SKM-1 treated with dmso at 0.1 percent for 144 hours (cell line): Measurements from ENCODE around the gene ARHGDIG.

ENCODE experiments used
- DNase-seq: peaks from one replicate; lab custom pipeline; 2025; ENCODE audit not compliant: unreplicated experiment; lab: John Stamatoyannopoulos, UW

Gene ARHGDIG

GRCh38 chr16:279531-279930 is 860 bp upstream of the ARHGDIG start:
- no peak for DNase-seq

GRCh38 chr16:280005-280460 is 358 bp upstream of the ARHGDIG start:
- DNase-seq, result no peak

DNA sequence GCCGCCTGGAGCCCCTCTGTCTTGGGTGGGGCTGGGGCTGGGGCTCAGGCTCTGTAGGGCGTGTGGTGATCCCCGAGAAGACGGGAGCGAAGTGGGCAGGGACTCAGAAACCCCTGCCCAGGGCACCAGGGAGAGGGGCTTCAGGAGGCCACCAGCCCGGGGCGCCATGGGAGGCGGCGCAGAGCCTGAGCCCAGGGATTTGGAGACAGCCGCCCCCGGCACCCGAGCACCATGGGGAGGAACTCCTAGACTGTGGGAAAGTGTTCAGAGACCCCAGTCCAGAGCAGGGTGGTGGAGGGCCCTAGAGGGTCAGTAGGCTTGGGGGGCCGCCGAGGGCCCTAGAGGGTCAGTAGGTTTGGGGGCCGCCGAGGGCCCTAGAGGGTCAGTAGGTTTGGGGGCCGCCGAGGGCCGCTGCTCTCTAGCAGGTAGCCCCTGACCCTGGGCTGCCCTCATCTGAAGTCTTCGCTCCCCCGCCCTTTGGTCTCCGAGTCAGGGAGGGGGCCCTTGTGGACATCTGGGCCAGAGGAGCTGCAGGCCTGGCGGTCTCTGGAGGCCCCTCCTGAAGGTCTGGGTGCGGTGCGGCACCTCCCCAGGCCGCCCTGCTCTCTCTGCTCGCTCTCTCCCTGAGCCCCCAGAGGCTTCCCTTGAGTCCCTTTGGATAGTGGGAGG is 734 bp downstream of the ARHGDIG start:
- no peak for DNase-seq

DNA sequence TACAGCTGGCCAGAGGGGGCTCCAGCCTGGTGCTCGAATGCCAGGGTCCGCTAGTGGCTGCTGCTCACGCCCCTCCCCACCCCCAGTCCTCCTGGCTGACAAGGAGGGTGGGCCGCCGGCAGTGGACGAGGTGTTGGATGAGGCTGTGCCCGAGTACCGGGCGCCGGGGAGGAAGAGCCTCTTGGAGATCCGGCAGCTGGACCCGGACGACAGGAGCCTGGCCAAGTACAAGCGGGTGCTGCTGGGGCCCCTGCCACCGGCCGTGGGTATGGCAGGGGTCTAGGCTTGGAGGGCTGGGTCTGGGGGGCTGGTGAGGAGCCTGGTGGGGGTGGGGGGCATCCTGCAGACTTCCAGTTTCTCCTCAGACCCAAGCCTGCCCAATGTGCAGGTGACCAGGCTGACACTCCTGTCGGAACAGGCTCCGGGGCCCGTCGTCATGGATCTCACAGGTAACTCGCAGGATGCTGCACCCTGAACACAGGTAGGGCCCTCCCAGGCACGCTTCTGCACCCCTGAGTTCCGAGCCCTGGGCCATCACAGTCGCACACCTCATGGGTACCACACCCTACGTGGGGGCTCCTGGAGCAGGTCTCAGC is 1.4 kb downstream of the ARHGDIG start:
- no peak for DNase-seq

DNA sequence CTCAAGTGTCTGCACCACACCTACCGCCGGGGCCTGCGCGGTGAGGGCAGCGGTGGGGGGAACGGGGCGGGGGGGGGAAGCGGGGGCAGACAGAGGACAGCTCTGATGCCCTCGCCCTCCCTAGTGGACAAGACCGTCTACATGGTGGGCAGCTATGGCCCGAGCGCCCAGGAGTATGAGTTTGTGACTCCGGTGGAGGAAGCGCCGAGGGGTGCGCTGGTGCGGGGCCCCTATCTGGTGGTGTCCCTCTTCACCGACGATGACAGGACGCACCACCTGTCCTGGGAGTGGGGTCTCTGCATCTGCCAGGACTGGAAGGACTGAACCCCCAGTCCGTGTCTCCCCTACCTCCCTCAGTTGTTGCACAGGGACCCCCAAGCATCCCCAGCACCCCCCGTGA is 2.1 kb downstream of the ARHGDIG start:
- no peak for DNase-seq

- no peak for DNase-seq
These were observed 2.8 kb downstream of the ARHGDIG start, which contains the start of gene PDIA2 for GRCh38 chr16:283033-283805. Gene PDIA2, plus strand, starts transcription at chr16:283164. Its CDS starts 6 bp downstream, at chr16:283170.

- DNase-seq, result no peak
These were observed 4.1 kb downstream of the ARHGDIG start for GRCh38 chr16:284204-285120.

DNA sequence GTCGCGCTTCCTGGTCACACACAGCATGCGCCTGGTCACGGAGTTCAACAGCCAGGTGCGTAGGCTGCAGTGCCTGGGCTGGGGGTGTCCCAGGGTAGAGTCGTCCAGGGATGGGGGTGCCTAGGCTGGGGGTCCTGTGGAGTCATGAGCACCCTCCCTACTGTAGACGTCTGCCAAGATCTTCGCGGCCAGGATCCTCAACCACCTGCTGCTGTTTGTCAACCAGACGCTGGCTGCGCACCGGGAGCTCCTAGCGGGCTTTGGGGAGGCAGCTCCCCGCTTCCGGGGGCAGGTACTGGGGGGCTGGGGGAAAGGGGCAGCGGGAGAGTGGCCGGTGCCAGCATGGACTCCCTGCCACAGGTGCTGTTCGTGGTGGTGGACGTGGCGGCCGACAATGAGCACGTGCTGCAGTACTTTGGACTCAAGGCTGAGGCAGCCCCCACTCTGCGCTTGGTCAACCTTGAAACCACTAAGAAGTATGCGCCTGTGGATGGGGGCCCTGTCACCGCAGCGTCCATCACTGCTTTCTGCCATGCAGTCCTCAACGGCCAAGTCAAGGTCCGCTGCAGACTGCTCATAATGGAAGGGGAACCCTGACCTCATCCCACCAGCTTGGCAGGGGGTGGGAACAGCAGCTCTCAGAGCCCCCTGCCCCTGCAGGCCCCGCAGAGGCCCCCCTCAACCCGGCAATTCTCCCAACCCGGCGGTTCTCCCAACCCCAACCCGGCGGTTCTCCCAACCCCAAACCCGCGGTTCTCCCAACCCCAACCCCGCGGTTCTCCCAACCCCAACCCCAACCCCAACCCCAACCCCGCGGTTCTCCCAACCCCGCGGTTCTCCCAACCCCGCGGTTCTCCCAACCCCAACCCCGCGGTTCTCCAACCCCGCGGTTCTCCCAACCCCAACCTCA is 5.0 kb downstream of the ARHGDIG start:
- no peak for DNase-seq

GRCh38 chr16:286491-287297 is 6.3 kb downstream of the ARHGDIG start:
- no peak for DNase-seq

GRCh38 chr16:287298-287811 is 7.0 kb downstream of the ARHGDIG start:
- no peak for DNase-seq

DNA sequence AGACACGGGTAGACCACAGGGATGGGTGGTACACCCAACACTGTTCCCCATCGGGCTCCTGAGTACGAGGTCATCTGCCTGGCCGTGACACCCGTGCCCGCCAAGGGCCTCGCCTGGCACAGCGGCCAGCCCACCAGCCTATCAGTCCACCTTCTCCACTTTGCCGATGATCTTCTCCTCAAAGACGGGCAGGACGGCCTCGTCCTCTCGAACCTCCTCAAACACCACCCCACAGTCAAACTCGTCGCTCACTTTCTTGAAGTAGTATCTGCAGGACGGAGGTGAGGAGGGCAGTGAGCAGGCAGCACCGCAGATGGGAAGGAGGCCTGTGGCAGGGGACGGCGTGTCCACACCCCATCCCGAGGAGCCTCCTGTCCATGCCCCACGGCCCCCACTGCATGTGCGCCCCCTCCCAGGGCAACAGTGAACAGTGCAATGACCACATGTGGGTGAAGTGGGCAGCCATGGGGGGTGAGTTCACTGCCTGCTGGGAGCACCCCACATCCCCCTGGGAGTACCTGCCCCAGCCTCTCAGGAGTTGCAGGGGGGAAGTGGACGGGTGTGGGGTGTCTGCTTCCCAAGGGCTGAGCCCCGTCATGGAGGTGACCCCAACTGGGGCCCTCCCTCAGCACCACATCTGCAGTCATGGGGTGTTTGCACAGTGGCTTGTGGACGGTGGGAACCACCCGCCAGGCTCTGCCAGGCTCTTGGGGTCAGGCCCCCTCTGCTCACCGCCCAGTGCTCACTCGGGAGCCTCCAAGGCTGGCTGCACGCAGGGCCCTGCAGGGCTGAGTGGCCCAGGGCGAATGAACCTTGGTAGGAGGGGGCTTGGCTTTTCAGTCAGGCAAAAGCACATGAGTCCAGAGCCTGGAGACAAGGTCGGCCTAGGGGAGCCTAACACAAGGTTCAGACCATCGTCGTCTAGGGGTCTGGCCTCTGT is 7.9 kb downstream of the ARHGDIG start:
- no peak for DNase-seq

DNA sequence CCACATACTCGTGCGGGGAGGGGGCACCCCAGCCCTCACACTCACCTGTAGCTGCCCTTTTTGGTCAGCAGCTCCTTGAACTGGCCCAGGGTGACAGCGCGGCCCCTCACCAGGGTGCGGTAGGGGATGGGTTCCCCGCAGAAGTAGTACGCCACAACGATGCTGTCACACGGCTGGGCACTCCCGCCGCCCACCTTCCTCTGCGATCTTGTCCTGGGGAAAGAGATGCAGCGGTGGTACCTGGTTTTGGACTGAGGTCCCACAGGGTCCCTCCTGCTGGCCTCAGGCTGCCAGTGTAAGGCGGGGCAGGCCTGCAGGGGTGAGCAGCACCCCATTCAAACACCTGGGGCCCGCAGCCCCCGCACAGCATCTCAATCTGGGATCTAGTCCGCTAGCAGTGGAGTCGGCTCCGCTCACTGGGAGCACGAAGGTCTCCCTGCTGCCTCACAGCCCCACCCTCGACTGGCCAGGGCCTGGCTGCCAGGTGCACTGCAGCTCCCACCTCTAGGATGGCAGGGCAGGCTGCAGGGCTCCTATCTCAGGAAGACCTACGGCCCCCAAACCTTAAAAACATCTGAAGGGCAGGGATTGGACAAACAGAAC is 9.1 kb downstream of the ARHGDIG start:
- no peak for DNase-seq

DNA sequence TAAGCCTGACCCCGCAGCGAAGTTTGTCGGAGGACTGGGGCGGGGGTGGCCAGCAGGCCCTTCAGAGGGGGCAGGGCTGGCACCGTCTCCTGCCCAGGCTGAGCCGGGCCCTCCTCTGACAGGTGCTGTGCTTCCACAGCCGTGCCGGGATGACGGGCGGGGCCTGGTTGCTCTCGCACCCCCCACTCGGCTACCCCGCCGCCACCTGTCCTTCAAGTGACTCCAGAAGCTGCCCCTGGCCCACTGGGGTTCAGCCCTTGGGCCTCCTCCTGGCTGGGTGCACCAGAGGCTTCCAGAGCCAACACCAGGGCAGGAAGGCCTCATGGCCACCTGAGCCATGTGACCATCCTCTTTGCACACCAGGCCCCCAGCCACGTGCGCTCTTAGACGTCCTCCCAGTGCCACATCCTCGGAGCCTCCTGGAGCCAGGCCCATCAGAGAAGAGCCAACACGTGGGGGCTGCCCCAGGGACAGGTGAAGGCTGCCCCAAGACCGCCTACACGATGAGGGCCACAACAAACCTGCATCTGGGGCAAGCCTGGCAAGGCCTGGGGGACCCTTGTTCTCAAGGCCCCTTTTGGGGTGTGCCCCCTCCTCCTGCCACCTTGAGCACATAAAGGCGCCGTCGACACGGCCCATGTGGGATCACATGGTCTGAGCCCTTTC is 9.8 kb downstream of the ARHGDIG start:
- no peak for DNase-seq

- DNase-seq, result no peak
These were observed 10.5 kb downstream of the ARHGDIG start for GRCh38 chr16:290681-291405.

DNA sequence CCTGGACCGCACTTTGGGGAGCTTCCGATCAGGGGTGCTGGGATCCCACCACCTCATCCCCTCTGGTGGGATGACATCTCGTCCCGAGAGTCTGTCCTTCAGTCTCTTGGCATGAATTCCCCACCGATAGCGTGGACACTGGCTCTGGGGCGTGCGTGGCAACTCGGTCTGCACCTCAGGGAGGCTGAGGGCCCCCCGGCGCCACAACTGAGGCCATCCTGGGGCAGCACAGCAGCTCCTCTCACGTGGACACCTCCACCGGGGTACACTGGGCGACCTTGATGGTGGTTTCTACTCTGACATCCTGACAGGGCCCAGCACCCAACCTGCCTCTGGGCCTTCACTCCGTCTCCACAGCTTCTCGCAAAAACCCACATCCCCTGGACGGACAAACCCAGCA is 11.1 kb downstream of the ARHGDIG start:
- DNase-seq, result no peak

DNA sequence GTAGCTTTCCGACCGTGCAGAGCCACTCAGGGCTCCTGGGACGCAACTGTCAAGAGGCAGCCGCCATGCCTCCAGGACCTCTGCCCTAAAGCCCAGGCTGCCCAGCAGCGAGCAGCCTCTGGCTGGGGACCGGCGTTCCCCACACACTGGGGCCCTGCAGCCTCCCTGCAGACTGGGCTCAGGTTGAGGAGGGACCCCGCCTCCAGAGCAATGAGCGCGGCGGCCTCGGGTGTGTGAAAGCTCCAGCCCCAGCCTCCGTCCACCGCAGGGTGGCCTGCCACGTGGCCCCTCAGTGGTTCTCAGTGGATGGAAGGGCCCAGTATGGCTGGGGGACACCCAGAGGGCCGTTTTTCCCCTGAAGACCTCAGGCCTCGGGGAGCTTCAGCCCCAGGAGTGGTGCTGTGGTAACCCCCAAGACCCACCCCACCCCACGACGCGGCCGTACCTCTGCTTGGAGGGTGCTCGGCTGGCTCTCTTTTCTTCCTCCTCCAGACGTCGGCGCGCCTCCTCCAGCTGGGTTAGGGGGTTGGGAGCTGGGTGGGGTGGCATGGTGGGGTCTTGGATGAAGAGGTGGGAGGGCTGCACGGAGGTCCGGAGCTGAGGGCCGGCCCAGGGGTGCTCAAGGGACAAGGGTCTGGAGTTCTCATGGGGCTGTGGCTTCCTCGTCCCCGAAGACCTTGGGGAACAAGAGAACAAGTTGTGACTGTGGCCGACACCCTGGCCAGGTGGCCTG is 12.8 kb downstream of the ARHGDIG start:
- DNase-seq, result no peak
